Measurements from ENCODE around the gene HRK. TPM values are rescaled to one million over a fixed set of nuclear protein-coding genes. Genes with fewer than 3 reads are reported as not detected.

HRK gene
- total RNA-seq, 1 donor from 2014 or later = 3.5 TPM

DNA sequence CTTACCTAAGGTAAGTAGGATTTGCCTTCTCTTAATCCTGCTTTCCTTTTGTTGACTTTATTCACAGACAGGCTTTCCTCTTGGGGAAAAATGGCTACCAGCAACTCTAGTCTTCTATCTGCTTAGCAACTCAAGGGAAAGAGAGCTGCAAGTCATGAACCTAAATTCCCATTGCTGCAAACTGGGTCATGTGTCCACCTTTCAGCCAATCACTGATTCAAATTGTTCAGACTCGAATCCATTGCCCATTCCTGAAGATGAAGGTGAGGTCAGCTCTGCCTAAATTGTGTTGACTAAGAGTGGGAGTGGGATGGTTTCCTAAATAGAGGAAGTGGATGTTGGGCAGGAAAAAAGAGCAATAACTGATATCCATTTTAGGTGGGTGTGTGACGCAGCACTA is 37.2 kb upstream of the HRK start:
- DNase-seq (ENCODE audit: low read depth) = no peak
- no peak overlapping the region for H3K4me3 ChIP-seq (ENCODE audit: low read depth, low read length)
- no peaks in the 10 kb centered on the region for H3K36me3 ChIP-seq (ENCODE audit: control insufficient read depth, insufficient read depth, low read length)
- H3K27me3 ChIP-seq (ENCODE audit: control insufficient read depth, insufficient read depth, low read length) = no peaks in the 10 kb centered on the region
- TF ChIP-seq, protein P1, sequence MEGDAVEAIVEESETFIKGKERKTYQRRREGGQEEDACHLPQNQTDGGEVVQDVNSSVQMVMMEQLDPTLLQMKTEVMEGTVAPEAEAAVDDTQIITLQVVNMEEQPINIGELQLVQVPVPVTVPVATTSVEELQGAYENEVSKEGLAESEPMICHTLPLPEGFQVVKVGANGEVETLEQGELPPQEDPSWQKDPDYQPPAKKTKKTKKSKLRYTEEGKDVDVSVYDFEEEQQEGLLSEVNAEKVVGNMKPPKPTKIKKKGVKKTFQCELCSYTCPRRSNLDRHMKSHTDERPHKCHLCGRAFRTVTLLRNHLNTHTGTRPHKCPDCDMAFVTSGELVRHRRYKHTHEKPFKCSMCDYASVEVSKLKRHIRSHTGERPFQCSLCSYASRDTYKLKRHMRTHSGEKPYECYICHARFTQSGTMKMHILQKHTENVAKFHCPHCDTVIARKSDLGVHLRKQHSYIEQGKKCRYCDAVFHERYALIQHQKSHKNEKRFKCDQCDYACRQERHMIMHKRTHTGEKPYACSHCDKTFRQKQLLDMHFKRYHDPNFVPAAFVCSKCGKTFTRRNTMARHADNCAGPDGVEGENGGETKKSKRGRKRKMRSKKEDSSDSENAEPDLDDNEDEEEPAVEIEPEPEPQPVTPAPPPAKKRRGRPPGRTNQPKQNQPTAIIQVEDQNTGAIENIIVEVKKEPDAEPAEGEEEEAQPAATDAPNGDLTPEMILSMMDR (IDR thresholded peaks at IDR 0.05; ENCODE audit: insufficient read depth, low read length, poor library complexity, severe bottlenecking) = no peak

DNA sequence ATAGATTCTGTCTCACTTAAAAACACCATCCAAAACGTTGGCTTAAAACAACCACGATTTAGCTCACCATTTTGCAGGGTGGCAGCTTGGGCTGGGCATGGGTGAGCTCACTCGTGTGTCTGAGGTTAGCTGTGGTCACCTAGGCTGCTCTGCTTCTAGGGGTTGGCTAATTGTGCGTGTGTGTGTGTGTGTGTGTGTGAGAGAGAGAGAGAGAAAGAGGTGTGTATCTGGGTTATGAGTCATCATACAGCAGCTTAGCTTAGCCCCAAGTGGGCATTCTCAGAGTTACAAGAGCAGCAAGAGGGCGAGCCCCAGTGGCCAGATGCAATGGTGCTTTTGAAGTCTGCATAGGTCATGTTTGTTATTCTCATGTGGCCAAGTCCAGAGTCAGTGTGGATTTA is 35.5 kb upstream of the HRK start:
- TF ChIP-seq, protein P1 (IDR thresholded peaks at IDR 0.05; ENCODE audit: insufficient read depth, low read length, poor library complexity, severe bottlenecking) = peak; percentile 52
- Histone ChIP-seq H3K27me3 (ENCODE audit: control insufficient read depth, insufficient read depth, low read length) (no peaks in the 10 kb centered on the region), H3K4me3 (ENCODE audit: low read depth, low read length) (no peak overlapping the region), H3K36me3 (ENCODE audit: control insufficient read depth, insufficient read depth, low read length) (no peaks in the 10 kb centered on the region)
- DNase-seq (ENCODE audit: low read depth) = peak; percentile 88

DNA sequence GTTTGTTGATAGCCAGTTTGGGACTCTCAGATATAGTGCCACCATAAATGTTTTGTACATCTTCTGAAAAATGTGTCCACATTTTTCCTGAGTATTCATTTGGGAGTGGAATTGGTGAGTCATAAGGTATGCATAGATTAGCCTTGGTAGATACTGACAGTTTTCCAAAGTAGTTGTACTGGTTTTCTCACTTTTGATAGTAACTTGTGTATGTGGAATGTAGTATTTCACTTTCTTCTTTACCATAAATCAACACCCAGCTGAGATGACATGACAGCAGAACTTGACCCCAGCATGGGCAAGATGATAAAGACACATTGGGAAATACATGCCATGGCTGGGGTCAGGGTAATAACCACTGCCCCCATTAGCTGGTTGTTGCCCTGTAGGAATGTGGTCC is 34.9 kb upstream of the HRK start:
- TF ChIP-seq, protein P1 (IDR thresholded peaks at IDR 0.05; ENCODE audit: insufficient read depth, low read length, poor library complexity, severe bottlenecking) = no peak
- DNase-seq (ENCODE audit: low read depth) = no peak
- H3K4me3 ChIP-seq (ENCODE audit: low read depth, low read length) = no peak overlapping the region
- H3K27me3 ChIP-seq (ENCODE audit: control insufficient read depth, insufficient read depth, low read length) = no peaks in the 10 kb centered on the region
- no peaks in the 10 kb centered on the region for H3K36me3 ChIP-seq (ENCODE audit: control insufficient read depth, insufficient read depth, low read length)

DNA sequence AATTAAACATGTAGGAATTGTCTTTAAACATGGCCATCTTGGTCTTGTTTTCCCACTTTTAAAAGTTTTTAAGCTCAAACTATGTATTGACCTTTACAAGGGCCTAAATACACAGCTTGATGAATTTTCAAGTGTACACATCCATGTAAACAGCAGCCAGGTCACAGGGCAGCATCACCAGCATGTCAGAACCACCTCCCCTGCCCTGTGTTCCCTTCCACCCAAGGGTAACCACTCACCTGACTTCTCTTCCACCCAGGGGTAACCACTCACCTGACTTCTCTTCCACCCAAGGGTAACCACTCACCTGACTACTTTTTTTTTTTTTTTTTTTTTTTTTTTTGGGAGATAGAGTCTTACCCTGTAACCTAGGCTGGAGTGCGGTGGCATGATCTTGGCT is 34.1 kb upstream of the HRK start:
- Histone ChIP-seq H3K36me3 (ENCODE audit: control insufficient read depth, insufficient read depth, low read length) (no peaks in the 10 kb centered on the region), H3K4me3 (ENCODE audit: low read depth, low read length) (no peak overlapping the region), H3K27me3 (ENCODE audit: control insufficient read depth, insufficient read depth, low read length) (no peaks in the 10 kb centered on the region)
- TF ChIP-seq, protein P1 (IDR thresholded peaks at IDR 0.05; ENCODE audit: insufficient read depth, low read length, poor library complexity, severe bottlenecking) = no peak
- DNase-seq (ENCODE audit: low read depth) = no peak

DNA sequence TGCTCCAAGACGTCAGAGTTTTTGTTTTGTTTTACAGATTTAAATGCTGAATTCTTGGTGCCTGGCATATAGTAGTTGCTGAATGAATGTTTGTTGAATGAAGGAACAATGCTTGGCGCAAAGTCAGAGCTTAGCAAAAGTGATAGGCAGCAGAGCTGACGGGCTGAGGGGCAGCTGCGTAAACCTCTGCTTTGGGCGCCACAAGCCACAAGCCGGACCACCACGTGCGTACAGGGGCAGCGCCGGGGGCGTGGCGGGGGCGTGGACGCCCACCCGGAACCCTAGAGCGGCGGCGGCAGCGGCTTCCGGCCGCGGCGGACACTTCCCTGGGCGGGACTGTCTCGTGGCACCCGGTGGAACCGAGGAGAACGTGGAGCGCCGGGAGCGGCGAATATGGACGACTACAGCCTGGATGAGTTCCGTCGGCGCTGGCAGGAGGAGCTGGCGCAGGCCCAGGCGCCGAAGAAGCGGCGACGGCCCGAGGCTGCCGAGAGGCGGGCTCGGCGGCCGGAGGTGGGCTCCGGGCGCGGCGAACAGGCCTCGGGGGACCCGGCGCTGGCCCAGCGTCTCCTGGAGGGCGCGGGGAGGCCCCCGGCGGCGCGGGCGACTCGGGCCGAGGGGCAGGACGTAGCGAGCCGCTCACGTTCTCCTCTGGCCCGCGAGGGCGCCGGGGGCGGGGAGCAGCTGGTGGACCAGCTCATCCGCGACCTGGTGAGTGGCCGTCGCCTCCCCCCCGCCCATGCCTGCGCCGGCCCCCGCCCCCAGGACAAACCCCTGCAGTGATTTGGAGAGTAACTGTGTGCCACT is 29.6 kb upstream of the HRK start, which contains the start of gene FBXW8:
TSS of gene FBXW8 (plus strand) at position 306 of the 807 bp plus-strand sequence. CDS start at position 394, 88 bp downstream.
- TF ChIP-seq, protein P1 (IDR thresholded peaks at IDR 0.05; ENCODE audit: insufficient read depth, low read length, poor library complexity, severe bottlenecking) = no peak
- no peak for DNase-seq (ENCODE audit: low read depth)
- Histone ChIP-seq H3K4me3 (ENCODE audit: low read depth, low read length) (peak within 1 kb of the TSS; percentile 67), H3K36me3 (ENCODE audit: control insufficient read depth, insufficient read depth, low read length) (no peaks in the 10 kb centered on the region), H3K27me3 (ENCODE audit: control insufficient read depth, insufficient read depth, low read length) (no peaks in the 10 kb centered on the region)

DNA sequence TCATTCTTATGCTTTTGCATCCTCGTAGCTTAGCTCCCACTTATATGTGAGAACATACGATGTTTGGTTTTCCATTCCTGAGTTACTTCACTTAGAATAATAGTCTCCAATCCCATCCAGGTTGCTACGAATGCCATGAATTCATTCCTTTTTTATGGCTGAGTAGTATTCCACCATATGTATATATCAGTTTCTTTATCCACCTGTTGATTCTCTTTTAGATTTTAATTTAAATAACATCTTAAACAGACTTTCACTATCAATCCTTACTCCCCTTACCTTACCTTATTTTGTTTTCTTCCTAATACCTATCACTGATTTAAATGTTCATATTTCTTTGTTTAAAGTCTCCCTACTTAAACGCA is 29.0 kb upstream of the HRK start:
- DNase-seq (ENCODE audit: low read depth) = no peak
- Histone ChIP-seq H3K4me3 (ENCODE audit: low read depth, low read length) (peak overlapping the region; percentile 67), H3K36me3 (ENCODE audit: control insufficient read depth, insufficient read depth, low read length) (no peaks in the 10 kb centered on the region), H3K27me3 (ENCODE audit: control insufficient read depth, insufficient read depth, low read length) (no peaks in the 10 kb centered on the region)
- TF ChIP-seq, protein P1 (IDR thresholded peaks at IDR 0.05; ENCODE audit: insufficient read depth, low read length, poor library complexity, severe bottlenecking) = no peak
